ENCODE results near the gene COX5B.
"Not testable (repeated sequence)": the region's sequence is repeated elsewhere in the genome, so short reads cannot be mapped to it uniquely, and the experiment has no call there.

DNA sequence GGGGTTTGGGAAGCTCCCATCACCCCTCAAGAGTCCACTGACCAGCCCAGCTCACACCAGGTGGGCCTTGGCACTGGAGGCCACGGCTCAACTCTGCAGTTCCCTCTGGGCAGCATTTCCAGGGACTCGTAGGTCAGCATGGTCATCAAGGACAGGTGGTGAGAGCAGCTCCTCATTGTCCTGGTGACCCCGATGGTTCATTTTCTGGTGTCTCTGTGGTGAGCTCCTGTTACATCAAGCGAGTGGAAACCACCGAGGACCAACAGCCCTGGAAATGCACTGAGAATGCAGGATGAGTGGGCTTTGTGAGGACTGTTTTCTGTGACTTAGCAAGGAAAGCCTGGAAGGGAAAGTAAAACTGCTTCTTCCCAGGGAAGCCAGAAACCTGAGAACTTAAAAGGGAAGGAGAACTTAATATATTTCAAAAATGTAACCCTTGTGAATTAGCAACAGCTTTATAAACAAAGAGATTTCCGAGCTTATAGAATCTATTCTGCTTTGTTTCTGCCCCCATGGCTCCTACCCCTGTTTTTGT lies 26.8 kb downstream of the COX5B start:
- TF ChIP-seq, protein P1, sequence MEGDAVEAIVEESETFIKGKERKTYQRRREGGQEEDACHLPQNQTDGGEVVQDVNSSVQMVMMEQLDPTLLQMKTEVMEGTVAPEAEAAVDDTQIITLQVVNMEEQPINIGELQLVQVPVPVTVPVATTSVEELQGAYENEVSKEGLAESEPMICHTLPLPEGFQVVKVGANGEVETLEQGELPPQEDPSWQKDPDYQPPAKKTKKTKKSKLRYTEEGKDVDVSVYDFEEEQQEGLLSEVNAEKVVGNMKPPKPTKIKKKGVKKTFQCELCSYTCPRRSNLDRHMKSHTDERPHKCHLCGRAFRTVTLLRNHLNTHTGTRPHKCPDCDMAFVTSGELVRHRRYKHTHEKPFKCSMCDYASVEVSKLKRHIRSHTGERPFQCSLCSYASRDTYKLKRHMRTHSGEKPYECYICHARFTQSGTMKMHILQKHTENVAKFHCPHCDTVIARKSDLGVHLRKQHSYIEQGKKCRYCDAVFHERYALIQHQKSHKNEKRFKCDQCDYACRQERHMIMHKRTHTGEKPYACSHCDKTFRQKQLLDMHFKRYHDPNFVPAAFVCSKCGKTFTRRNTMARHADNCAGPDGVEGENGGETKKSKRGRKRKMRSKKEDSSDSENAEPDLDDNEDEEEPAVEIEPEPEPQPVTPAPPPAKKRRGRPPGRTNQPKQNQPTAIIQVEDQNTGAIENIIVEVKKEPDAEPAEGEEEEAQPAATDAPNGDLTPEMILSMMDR (IDR thresholded peaks at IDR 0.05): not testable (repeated sequence)
- not testable (repeated sequence) for TF ChIP-seq POLR2A, EP300 (IDR thresholded peaks at IDR 0.05)
